ENCODE results near the gene PNKP.

Gene PNKP

DNA sequence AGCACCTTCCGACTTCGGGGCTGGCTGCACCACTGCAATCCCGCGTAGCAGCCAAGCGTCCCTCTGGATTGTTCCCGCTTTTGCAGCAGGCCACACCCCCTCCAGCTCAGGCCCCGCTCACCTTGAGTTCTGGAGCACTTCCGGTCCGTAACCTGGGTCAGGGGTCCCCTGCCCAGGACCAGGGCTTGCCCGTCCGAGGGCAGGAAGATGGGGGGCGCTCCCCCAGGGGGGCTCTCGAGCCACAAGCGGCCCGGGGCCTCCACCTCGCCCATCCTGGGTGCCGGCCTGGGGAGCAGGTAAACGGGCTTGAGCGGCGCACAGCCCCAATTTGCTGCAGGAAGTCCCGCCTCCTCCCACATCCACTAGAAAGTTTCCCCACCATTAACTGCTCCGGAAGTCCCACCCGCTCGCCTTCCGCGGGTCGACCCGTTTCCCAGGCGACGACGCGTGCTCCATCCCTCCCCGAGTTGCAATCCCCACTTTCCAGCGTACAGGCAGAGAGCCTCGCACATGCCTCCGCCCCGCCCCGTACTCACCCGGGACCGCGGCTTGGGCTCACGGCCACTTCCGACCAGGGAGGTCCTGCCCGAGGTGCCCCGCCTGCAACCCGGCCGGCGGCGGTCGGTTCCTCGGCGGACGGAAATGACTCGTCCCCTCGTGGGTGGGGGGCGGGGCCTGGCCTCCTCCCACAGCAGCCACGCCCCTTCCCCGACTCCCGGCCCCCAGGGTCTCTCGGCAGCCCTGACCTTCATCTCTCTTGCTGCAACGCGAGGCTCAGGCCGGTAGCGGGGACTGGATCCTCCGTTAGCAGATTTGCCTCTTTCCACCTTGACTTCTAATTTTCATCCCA lies at the start of gene PNKP (continued):
- TF ChIP-seq YY2 (tag by site-specific recombination; IDR thresholded peaks at IDR 0.05) (no peak), ZNF37A (tag by site-specific recombination; IDR thresholded peaks at IDR 0.05) (no peak), ZNF610 (tag by site-specific recombination; IDR thresholded peaks at IDR 0.05; ENCODE audit: borderline replicate concordance) (peak; percentile 60), SETDB1 (IDR thresholded peaks at IDR 0.05; ENCODE audit: insufficient read length, low read length) (no peak), ZNF514 (tag by site-specific recombination; IDR thresholded peaks at IDR 0.05) (no peak), SP3 (tag by site-specific recombination; IDR thresholded peaks at IDR 0.05) (peak; percentile 98), ZBTB1 (tag by site-specific recombination; IDR thresholded peaks at IDR 0.05) (no peak), KLF16 (tag by site-specific recombination; IDR thresholded peaks at IDR 0.05) (peak; percentile 98), ZNF768 (tag by site-specific recombination; IDR thresholded peaks at IDR 0.05) (no peak), ZNF24 (tag by site-specific recombination; IDR thresholded peaks at IDR 0.05) (no peak), ZNF76 (tag by site-specific recombination; IDR thresholded peaks at IDR 0.05; ENCODE audit: borderline replicate concordance, low read depth) (peak; percentile 44; the same call in 1 of the 2 replicates), ZNF792 (tag by site-specific recombination; IDR thresholded peaks at IDR 0.05) (no peak), ZNF146 (tag by site-specific recombination; IDR thresholded peaks at IDR 0.05) (no peak), ZNF140 (tag by site-specific recombination; IDR thresholded peaks at IDR 0.05) (no peak), ZNF366 (tag by site-specific recombination; conservative IDR thresholded peaks at IDR 0.05) (peak; percentile 81), EGR2 (tag by site-specific recombination; IDR thresholded peaks at IDR 0.05; ENCODE audit: low read depth) (peak; percentile 88), SCRT1 (tag by site-specific recombination; IDR thresholded peaks at IDR 0.05; ENCODE audit: borderline replicate concordance) (no peak), ZNF350 (tag by site-specific recombination; IDR thresholded peaks at IDR 0.05) (no peak), ZEB2 (tag by site-specific recombination; IDR thresholded peaks at IDR 0.05) (peak; percentile 87), ZNF266 (tag by site-specific recombination; IDR thresholded peaks at IDR 0.05; ENCODE audit: low read depth) (no peak)
- TF ChIP-seq, protein P1, sequence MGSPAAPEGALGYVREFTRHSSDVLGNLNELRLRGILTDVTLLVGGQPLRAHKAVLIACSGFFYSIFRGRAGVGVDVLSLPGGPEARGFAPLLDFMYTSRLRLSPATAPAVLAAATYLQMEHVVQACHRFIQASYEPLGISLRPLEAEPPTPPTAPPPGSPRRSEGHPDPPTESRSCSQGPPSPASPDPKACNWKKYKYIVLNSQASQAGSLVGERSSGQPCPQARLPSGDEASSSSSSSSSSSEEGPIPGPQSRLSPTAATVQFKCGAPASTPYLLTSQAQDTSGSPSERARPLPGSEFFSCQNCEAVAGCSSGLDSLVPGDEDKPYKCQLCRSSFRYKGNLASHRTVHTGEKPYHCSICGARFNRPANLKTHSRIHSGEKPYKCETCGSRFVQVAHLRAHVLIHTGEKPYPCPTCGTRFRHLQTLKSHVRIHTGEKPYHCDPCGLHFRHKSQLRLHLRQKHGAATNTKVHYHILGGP (tag by site-specific recombination; IDR thresholded peaks at IDR 0.05): 0 out of 2 replicates have a peak, but pooled peaks have one; percentile 45
- TF ChIP-seq, protein P2, sequence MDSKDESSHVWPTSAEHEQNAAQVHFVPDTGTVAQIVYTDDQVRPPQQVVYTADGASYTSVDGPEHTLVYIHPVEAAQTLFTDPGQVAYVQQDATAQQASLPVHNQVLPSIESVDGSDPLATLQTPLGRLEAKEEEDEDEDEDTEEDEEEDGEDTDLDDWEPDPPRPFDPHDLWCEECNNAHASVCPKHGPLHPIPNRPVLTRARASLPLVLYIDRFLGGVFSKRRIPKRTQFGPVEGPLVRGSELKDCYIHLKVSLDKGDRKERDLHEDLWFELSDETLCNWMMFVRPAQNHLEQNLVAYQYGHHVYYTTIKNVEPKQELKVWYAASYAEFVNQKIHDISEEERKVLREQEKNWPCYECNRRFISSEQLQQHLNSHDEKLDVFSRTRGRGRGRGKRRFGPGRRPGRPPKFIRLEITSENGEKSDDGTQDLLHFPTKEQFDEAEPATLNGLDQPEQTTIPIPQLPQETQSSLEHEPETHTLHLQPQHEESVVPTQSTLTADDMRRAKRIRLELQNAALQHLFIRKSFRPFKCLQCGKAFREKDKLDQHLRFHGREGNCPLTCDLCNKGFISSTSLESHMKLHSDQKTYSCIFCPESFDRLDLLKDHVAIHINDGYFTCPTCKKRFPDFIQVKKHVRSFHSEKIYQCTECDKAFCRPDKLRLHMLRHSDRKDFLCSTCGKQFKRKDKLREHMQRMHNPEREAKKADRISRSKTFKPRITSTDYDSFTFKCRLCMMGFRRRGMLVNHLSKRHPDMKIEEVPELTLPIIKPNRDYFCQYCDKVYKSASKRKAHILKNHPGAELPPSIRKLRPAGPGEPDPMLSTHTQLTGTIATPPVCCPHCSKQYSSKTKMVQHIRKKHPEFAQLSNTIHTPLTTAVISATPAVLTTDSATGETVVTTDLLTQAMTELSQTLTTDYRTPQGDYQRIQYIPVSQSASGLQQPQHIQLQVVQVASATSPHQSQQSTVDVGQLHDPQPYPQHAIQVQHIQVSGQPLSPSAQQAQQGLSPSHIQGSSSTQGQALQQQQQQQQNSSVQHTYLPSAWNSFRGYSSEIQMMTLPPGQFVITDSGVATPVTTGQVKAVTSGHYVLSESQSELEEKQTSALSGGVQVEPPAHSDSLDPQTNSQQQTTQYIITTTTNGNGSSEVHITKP (tag by site-specific recombination; IDR thresholded peaks at IDR 0.05): peak; percentile 77
- TF ChIP-seq, protein P3, sequence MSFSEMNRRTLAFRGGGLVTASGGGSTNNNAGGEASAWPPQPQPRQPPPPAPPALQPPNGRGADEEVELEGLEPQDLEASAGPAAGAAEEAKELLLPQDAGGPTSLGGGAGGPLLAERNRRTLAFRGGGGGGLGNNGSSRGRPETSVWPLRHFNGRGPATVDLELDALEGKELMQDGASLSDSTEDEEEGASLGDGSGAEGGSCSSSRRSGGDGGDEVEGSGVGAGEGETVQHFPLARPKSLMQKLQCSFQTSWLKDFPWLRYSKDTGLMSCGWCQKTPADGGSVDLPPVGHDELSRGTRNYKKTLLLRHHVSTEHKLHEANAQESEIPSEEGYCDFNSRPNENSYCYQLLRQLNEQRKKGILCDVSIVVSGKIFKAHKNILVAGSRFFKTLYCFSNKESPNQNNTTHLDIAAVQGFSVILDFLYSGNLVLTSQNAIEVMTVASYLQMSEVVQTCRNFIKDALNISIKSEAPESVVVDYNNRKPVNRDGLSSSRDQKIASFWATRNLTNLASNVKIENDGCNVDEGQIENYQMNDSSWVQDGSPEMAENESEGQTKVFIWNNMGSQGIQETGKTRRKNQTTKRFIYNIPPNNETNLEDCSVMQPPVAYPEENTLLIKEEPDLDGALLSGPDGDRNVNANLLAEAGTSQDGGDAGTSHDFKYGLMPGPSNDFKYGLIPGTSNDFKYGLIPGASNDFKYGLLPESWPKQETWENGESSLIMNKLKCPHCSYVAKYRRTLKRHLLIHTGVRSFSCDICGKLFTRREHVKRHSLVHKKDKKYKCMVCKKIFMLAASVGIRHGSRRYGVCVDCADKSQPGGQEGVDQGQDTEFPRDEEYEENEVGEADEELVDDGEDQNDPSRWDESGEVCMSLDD (tag by site-specific recombination; IDR thresholded peaks at IDR 0.05): peak; percentile 17; the same call in 1 of the 2 replicates
- TF ChIP-seq, protein P4, sequence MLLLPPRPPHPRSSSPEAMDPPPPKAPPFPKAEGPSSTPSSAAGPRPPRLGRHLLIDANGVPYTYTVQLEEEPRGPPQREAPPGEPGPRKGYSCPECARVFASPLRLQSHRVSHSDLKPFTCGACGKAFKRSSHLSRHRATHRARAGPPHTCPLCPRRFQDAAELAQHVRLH (tag by site-specific recombination; IDR thresholded peaks at IDR 0.05): peak; percentile 91
- TF ChIP-seq, protein P5, sequence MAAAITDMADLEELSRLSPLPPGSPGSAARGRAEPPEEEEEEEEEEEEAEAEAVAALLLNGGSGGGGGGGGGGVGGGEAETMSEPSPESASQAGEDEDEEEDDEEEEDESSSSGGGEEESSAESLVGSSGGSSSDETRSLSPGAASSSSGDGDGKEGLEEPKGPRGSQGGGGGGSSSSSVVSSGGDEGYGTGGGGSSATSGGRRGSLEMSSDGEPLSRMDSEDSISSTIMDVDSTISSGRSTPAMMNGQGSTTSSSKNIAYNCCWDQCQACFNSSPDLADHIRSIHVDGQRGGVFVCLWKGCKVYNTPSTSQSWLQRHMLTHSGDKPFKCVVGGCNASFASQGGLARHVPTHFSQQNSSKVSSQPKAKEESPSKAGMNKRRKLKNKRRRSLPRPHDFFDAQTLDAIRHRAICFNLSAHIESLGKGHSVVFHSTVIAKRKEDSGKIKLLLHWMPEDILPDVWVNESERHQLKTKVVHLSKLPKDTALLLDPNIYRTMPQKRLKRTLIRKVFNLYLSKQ (tag by site-specific recombination; IDR thresholded peaks at IDR 0.05; ENCODE audit: borderline replicate concordance): no peak
- TF ChIP-seq, protein P6, sequence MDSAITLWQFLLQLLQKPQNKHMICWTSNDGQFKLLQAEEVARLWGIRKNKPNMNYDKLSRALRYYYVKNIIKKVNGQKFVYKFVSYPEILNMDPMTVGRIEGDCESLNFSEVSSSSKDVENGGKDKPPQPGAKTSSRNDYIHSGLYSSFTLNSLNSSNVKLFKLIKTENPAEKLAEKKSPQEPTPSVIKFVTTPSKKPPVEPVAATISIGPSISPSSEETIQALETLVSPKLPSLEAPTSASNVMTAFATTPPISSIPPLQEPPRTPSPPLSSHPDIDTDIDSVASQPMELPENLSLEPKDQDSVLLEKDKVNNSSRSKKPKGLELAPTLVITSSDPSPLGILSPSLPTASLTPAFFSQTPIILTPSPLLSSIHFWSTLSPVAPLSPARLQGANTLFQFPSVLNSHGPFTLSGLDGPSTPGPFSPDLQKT (IDR thresholded peaks at IDR 0.05; ENCODE audit: borderline replicate concordance, low read depth, low read length): no peak; the same call in 1 of the 2 replicates
- TF ChIP-seq, protein P7, sequence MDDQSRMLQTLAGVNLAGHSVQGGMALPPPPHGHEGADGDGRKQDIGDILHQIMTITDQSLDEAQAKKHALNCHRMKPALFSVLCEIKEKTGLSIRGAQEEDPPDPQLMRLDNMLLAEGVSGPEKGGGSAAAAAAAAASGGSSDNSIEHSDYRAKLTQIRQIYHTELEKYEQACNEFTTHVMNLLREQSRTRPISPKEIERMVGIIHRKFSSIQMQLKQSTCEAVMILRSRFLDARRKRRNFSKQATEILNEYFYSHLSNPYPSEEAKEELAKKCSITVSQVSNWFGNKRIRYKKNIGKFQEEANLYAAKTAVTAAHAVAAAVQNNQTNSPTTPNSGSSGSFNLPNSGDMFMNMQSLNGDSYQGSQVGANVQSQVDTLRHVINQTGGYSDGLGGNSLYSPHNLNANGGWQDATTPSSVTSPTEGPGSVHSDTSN (CRISPR knock-in tag; IDR thresholded peaks at IDR 0.05): 0 out of 2 replicates have a peak, but pooled peaks have one; percentile 73

All from HEK293 (cell line).